ENCODE data around the gene NECAB2.

Gene NECAB2

GRCh38 chr16:83977056-83977815, 9.2 kb downstream of the NECAB2 start:
- Histone ChIP-seq H3K79me2 (ENCODE audit: low read length) (no peaks in the 10 kb centered on the region), H3K27ac (ENCODE audit: low read length) (no peak overlapping the region), H3F3A (ENCODE audit: insufficient read depth, low read length) (no peaks in the 10 kb centered on the region), H3K27me3 (replicated peaks; ENCODE audit: insufficient read depth, low read length) (peaks cover 15% of the 10 kb centered on the region), H3K9ac (ENCODE audit: low read length) (no peak overlapping the region), H4K20me1 (ENCODE audit: insufficient read depth, low read length) (no peaks in the 10 kb centered on the region), H3K4me2 (ENCODE audit: low read depth, low read length) (no peak overlapping the region), H3K9me3 (replicated peaks; ENCODE audit: insufficient read depth, low read length) (no peaks in the 10 kb centered on the region), H3K4me1 (ENCODE audit: low read length) (no peaks in the 10 kb centered on the region), H3K36me3 (replicated peaks; ENCODE audit: insufficient read depth, low read length) (no peaks in the 10 kb centered on the region), H3K9me2 (replicated peaks; ENCODE audit: insufficient read depth, low read length) (no peaks in the 10 kb centered on the region), H2AFZ (ENCODE audit: low read length) (no peak overlapping the region), H3K4me3 (ENCODE audit: low read length) (no peak overlapping the region)
- DNase-seq = no peak
- no peak for TF ChIP-seq EZH2phosphoT487 (IDR thresholded peaks at IDR 0.05; ENCODE audit: low read length)
- TF ChIP-seq EZH2 (optimal IDR thresholded peaks at IDR 0.05; ENCODE audit: low read depth, low read length) = no peak
- no peak for TF ChIP-seq CTCF (IDR thresholded peaks at IDR 0.05; ENCODE audit: low read length)

GRCh38 chr16:83978401-83978904, 10.4 kb downstream of the NECAB2 start:
- Histone ChIP-seq H3K9me2 (replicated peaks; ENCODE audit: insufficient read depth, low read length) (no peaks in the 10 kb centered on the region), H3K4me1 (ENCODE audit: low read length) (no peaks in the 10 kb centered on the region), H4K20me1 (ENCODE audit: insufficient read depth, low read length) (no peaks in the 10 kb centered on the region), H3K27me3 (replicated peaks; ENCODE audit: insufficient read depth, low read length) (peaks cover 10% of the 10 kb centered on the region), H2AFZ (ENCODE audit: low read length) (no peak overlapping the region), H3F3A (ENCODE audit: insufficient read depth, low read length) (no peaks in the 10 kb centered on the region), H3K4me2 (ENCODE audit: low read depth, low read length) (no peak overlapping the region), H3K36me3 (replicated peaks; ENCODE audit: insufficient read depth, low read length) (no peaks in the 10 kb centered on the region), H3K9ac (ENCODE audit: low read length) (no peak overlapping the region), H3K9me3 (replicated peaks; ENCODE audit: insufficient read depth, low read length) (no peaks in the 10 kb centered on the region), H3K4me3 (ENCODE audit: low read length) (no peak overlapping the region), H3K27ac (ENCODE audit: low read length) (no peak overlapping the region), H3K79me2 (ENCODE audit: low read length) (no peaks in the 10 kb centered on the region)
- DNase-seq = no peak
- no peak for TF ChIP-seq CTCF (IDR thresholded peaks at IDR 0.05; ENCODE audit: low read length)
- no peak for TF ChIP-seq EZH2 (optimal IDR thresholded peaks at IDR 0.05; ENCODE audit: low read depth, low read length)
- TF ChIP-seq EZH2phosphoT487 (IDR thresholded peaks at IDR 0.05; ENCODE audit: low read length) = no peak

- TF ChIP-seq EZH2phosphoT487 (IDR thresholded peaks at IDR 0.05; ENCODE audit: low read length) (no peak), CTCF (IDR thresholded peaks at IDR 0.05; ENCODE audit: low read length) (no peak), EZH2 (optimal IDR thresholded peaks at IDR 0.05; ENCODE audit: low read depth, low read length) (no peak)
- Histone ChIP-seq H3K4me3 (ENCODE audit: low read length) (no peak overlapping the region), H3K9me2 (replicated peaks; ENCODE audit: insufficient read depth, low read length) (no peaks in the 10 kb centered on the region), H3K27me3 (replicated peaks; ENCODE audit: insufficient read depth, low read length) (peaks cover 16% of the 10 kb centered on the region), H3K4me1 (ENCODE audit: low read length) (no peaks in the 10 kb centered on the region), H3K9ac (ENCODE audit: low read length) (no peak overlapping the region), H3K4me2 (ENCODE audit: low read depth, low read length) (no peak overlapping the region), H3K79me2 (ENCODE audit: low read length) (no peaks in the 10 kb centered on the region), H3F3A (ENCODE audit: insufficient read depth, low read length) (no peaks in the 10 kb centered on the region), H4K20me1 (ENCODE audit: insufficient read depth, low read length) (no peaks in the 10 kb centered on the region), H3K9me3 (replicated peaks; ENCODE audit: insufficient read depth, low read length) (no peaks in the 10 kb centered on the region), H2AFZ (ENCODE audit: low read length) (no peak overlapping the region), H3K36me3 (replicated peaks; ENCODE audit: insufficient read depth, low read length) (no peaks in the 10 kb centered on the region), H3K27ac (ENCODE audit: low read length) (no peak overlapping the region)
- DNase-seq = no peak
These were observed 11.4 kb downstream of the NECAB2 start for GRCh38 chr16:83979441-83979840.
